Heart left ventricle (tissue), 16 donors: Measurements from ENCODE around the gene GSDMA. TPM values are rescaled to one million over a fixed set of nuclear protein-coding genes. Genes with fewer than 3 reads are reported as not detected.

ENCODE experiments used
- ATAC-seq, 4 donors: fragments of 200-7000 bp; cut with Tn5 transposase; one replicate each; pipeline ENCODE4 v1.9.1; 2020 to 2022; ENCODE audit warnings: moderate library complexity in 4 of 4, mild to moderate bottlenecking in 3 of 4, moderate number of reproducible peaks in 1 of 4
- DNase-seq, 5 donors: peaks; one replicate each; pipeline ENCODE4 v3.0.0-alpha.2; 2020
- H3K27ac ChIP-seq, 12 donors: fragments of 200-600 bp; sonication (generic) in 4 of 12; one replicate each; pipeline versions ENCODE4 v1.5.0 to v1.8.0; 2016 to 2022; ENCODE audit warnings: mild to moderate bottlenecking in 2 of 12
- H3K27me3 ChIP-seq, 9 donors: fragments of 200-600 bp; sonication (generic) in 2 of 9; one replicate each; pipeline versions ENCODE4 v1.5.1 to v1.8.0; 2016 to 2022; ENCODE audit warnings: mild to moderate bottlenecking in 3 of 9
- H3K36me3 ChIP-seq, 9 donors: fragments of 200-600 bp; sonication (generic) in 2 of 9; one replicate each; pipeline versions ENCODE4 v1.5.0 to v1.8.0; 2018 to 2022; ENCODE audit warnings: mild to moderate bottlenecking in 2 of 9
- H3K4me1 ChIP-seq, 12 donors: fragments of 200-600 bp; sonication (generic) in 4 of 12; one replicate each; pipeline versions ENCODE4 v1.5.0 to v1.8.0; 2016 to 2022; ENCODE audit warnings: mild to moderate bottlenecking in 3 of 12
- H3K4me3 ChIP-seq, 12 donors: fragments of 200-600 bp; sonication (generic) in 4 of 12; one replicate each; pipeline versions ENCODE4 v1.5.0 to v1.8.0; 2017 to 2022; ENCODE audit warnings: mild to moderate bottlenecking in 9 of 12, moderate library complexity in 4 of 12
- H3K9me3 ChIP-seq, 12 donors: fragments of 200-600 bp; sonication (generic) in 4 of 12; one replicate each; pipeline versions ENCODE4 v1.5.0 to v1.8.0; 2016 to 2022; ENCODE audit warnings: mild to moderate bottlenecking in 1 of 12
- POLR2A ChIP-seq, 2 donors: fragments of 450-650 bp; IDR thresholded peaks; one replicate each; pipeline ENCODE4 v1.6.1; 2017; ENCODE audit warnings: antibody characterized with exemption in 2 of 2, mild to moderate bottlenecking in 2 of 2, moderate library complexity in 2 of 2
- WGBS, 4 donors: extraction: QIAGEN DNeasy Blood & Tissue Kit in 2 of 4; methylation state at CpG; one replicate each; pipeline versions ENCODE4 v1.1.5 to v1.1.7; 2013 to 2018; 5-methylcytosine and 5-hydroxymethylcytosine counted together
- intact Hi-C, 10 donors: fragments of 100-400 bp; cut with DNase I; formaldehyde crosslinking; loops; one replicate each; pipeline versions ENCODE4 v1.11.1 to v1.14.2; 2022
- polyA plus RNA-seq, 2 donors: library from polyadenylated mRNA; stranded (reverse); fragments of 200-250 nt; gene quantifications; one replicate each; pipeline ENCODE4 v1.2.3, GENCODE V29; 2013
- total RNA-seq, 9 donors: library from RNA; depleted of rRNA in 2 of 9; stranded (reverse); fragments of >200 nt in 2 of 9; fragmentation: NEBNext Ultra II Directional in 3 of 9; extraction: Animal tissue kit (Norgen Biotek cat#: 25700) in 3 of 9; gene quantifications; one replicate each; pipeline versions ENCODE4 v1.1.0 to v1.2.4, GENCODE V29; 2016 to 2023
- TF ChIP-seq, protein P1 (sequence below), 12 donors: fragments of 200-600 bp; sonication (generic) in 4 of 12; IDR thresholded peaks; one replicate each; pipeline versions ENCODE4 v1.5.0 to v1.8.0; 2018 to 2022; ENCODE audit warnings: antibody characterized with exemption in 12 of 12, mild to moderate bottlenecking in 5 of 12
- donor health status: ischemic (EF 13 %, LVEDD 7.1; RV severe dilation, severe dysfunction).
- donor health status: healthy with polysubstance abuse.
- donor health status: DM: no; HTN: yes; CAD: no.
- donor health status: DM: no; HTN: no; CAD: no.
- donor health status: ischemic (EF 25% LVEDD 6.9; RV normal size, moderate dysfunction).
- donor health status: ischemic (EF 25% LVEDD 5.7; RV mildly dilated, moderate dysfunction).
- donor health status: healthy.
- donor health status: DM: yes; HTN: yes; CAD: no.
- donor health status: ischemic (EF 35%, LVEDD 5.7; RV mildly dilated, moderate dysfunction).
- donor health status: nonischemic (EF 11% LVEDD 7.7; RV severe dilation, severe dysfunction).
- donor health status: DM: yes; HTN: yes; CAD: no.
- donor health status: PGD.
- donor health status: ischemic (EF 29% LVEDD 5.4; RV normal size, mild dysfunction).
- donor health status: nonischemic (EF 23%, LVEDD 6.1; RV moderate dilation, normal function).

GSDMA gene
- total and polyA plus RNA-seq, 11 donors, result 0.08 to 3.7 (median 0.49) TPM; not detected in 3

DNA sequence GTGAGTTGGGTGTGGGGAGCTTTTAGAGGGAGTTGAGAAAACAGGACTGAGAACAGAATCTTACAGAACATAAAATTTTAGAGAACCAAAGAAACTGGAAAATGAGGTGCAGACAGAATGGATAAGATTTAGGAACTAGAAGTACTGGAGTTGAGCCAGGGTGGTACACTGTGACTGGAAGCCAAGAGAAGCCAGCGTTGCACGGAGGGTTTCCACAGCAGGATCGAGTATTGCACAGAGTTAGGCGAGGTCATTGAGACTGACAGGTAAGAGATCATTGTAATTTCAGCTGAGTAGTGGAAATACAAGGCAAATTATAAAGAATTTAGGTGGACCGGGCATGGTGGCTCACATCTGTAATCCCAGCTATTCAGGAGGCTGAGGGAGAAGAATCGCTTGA, 6.6 kb downstream of the GSDMA start:
- WGBS, 4 donors, result 76 to 88% (median 79%) methylated on average over 6 of the region's 6 CpGs
- H3K27ac ChIP-seq, result peak overlapping the region in 1 of 12 donors; percentile 69
- H3K9me3 ChIP-seq, result no peaks in the 10 kb centered on the region
- ATAC-seq (no peak), DNase-seq (no peak)
- H3K4me3 ChIP-seq, result no peak overlapping the region
- TF ChIP-seq, protein P1, sequence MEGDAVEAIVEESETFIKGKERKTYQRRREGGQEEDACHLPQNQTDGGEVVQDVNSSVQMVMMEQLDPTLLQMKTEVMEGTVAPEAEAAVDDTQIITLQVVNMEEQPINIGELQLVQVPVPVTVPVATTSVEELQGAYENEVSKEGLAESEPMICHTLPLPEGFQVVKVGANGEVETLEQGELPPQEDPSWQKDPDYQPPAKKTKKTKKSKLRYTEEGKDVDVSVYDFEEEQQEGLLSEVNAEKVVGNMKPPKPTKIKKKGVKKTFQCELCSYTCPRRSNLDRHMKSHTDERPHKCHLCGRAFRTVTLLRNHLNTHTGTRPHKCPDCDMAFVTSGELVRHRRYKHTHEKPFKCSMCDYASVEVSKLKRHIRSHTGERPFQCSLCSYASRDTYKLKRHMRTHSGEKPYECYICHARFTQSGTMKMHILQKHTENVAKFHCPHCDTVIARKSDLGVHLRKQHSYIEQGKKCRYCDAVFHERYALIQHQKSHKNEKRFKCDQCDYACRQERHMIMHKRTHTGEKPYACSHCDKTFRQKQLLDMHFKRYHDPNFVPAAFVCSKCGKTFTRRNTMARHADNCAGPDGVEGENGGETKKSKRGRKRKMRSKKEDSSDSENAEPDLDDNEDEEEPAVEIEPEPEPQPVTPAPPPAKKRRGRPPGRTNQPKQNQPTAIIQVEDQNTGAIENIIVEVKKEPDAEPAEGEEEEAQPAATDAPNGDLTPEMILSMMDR (IDR thresholded peaks at IDR 0.05), result no peak
- no peak for TF ChIP-seq POLR2A (IDR thresholded peaks at IDR 0.05)
- peaks cover 0 to 7% (median 0%) of the 10 kb centered on the region in 9 donors for H3K27me3 ChIP-seq
- peaks cover 0 to 66% (median 0%) of the 10 kb centered on the region in 12 donors for H3K4me1 ChIP-seq
- intact Hi-C loops, result no loop called here
- no peaks in the 10 kb centered on the region for H3K36me3 ChIP-seq

DNA sequence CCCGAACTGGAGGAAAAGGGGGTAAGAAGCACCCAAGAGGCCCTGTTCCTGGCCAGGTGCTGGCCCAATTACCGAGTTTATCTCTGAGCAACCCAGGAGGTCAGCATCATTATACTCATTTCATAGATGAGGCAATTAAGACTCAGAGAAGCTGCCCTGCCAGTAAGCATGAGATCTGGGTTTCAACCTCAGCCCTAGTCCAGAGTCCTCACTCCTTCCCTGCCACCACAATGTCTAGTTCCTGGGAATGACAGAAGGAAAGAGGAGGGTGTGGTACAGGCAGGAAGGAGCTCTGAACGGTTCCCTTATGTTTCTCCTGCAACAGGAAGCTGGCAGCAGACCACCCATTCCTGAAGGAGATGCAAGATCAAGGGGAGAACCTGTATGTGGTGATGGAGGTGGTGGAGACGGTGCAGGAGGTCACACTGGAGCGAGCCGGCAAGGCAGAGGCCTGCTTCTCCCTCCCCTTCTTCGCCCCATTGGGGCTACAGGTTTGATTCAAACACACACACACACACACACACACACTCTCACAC, 7.4 kb downstream of the GSDMA start:
- Histone ChIP-seq H3K4me1 (peaks cover 0 to 72% (median 0%) of the 10 kb centered on the region in 12 donors), H3K4me3 (no peak overlapping the region), H3K9me3 (no peaks in the 10 kb centered on the region), H3K36me3 (no peaks in the 10 kb centered on the region), H3K27me3 (peaks cover 0 to 8% (median 0%) of the 10 kb centered on the region in 9 donors), H3K27ac (no peak overlapping the region)
- no peak for ATAC-seq
- WGBS, 4 donors, result 51 to 62% (median 60%) methylated on average over 7 of the region's 7 CpGs
- TF ChIP-seq, protein P1 (IDR thresholded peaks at IDR 0.05), result no peak
- no peak for TF ChIP-seq POLR2A (IDR thresholded peaks at IDR 0.05)
- intact Hi-C loops, result loop anchor here in 5 of 10 donors (5.0 to 10.0 kb wide), 4 partner anchors 48 to 215 kb away; no protein-coding TSS in a partner anchor
- no peak for DNase-seq

DNA sequence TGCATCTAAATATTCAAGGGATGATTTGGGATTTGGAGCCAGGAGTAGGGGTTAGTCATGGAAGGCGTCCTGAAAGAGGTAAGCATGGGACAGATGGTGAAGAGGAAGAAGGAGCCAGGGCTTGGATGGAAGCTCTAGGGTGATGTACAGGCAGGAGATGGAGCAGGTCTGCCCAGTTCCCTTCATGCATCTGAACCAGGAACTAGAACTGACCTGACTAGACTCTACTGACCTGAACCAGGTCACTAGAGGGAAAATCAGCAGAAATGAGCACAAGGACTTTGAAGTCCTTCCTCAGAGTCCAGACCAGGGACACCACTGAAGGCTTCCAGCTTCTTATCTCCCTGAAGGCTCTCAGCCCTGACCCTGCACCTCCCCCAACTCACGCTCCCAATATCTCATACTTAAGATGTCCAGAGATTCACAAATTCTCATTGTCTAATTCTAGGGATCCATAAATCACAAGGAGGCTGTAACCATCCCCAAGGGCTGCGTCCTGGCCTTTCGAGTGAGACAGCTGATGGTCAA, 8.3 kb downstream of the GSDMA start:
- H3K36me3 ChIP-seq, result no peaks in the 10 kb centered on the region
- ATAC-seq (no peak), DNase-seq (no peak)
- H3K27me3 ChIP-seq, result peaks cover 0 to 8% (median 0%) of the 10 kb centered on the region in 9 donors
- intact Hi-C loops, result loop anchor here in 5 of 10 donors (5.0 to 10.0 kb wide), 4 partner anchors 49 to 216 kb away; no protein-coding TSS in a partner anchor
- TF ChIP-seq, protein P1 (IDR thresholded peaks at IDR 0.05), result no peak
- no peak for TF ChIP-seq POLR2A (IDR thresholded peaks at IDR 0.05)
- 84 to 90% (median 88%) methylated on average over 4 of the region's 4 CpGs for WGBS, 4 donors
- H3K27ac ChIP-seq, result peak overlapping the region in 1 of 12 donors; percentile 81
- H3K9me3 ChIP-seq, result no peaks in the 10 kb centered on the region
- peaks cover 0 to 72% (median 0%) of the 10 kb centered on the region in 12 donors for H3K4me1 ChIP-seq
- no peak overlapping the region for H3K4me3 ChIP-seq

DNA sequence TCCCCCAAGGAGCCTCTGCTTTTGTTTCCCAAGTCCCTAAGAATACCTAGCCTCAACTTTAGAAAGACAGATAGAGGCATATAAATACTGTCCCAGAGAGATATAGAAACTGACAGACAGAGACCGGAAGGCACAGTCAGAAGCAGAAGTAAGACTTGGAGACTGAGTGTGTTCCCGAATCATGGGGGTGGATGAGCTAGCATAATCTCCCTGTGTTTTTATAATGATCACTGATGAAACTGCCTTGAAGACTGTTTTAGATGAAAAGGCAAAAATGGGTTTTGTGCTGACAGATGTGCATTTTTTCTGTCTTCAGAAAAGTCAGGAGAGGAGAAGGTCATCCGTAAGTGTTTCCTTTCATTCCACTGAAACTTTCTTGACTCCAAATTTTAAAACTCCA, 9.5 kb downstream of the GSDMA start:
- WGBS, 4 donors, result 31 to 53% (median 43%) methylated on average over 3 of the region's 3 CpGs
- peaks cover 0 to 63% (median 0%) of the 10 kb centered on the region in 12 donors for H3K4me1 ChIP-seq
- ATAC-seq, result peak in 2 of 4 donors; percentile 26 to 59
- H3K9me3 ChIP-seq, result no peaks in the 10 kb centered on the region
- intact Hi-C loops, result loop anchor here in 5 of 10 donors (5.0 to 10.0 kb wide), 4 partner anchors 50 to 217 kb away; no protein-coding TSS in a partner anchor
- DNase-seq, result no peak
- TF ChIP-seq, protein P1 (IDR thresholded peaks at IDR 0.05), result no peak
- no peak for TF ChIP-seq POLR2A (IDR thresholded peaks at IDR 0.05)
- H3K27ac ChIP-seq, result peak overlapping the region in 1 of 12 donors; percentile 81
- H3K27me3 ChIP-seq, result peaks cover 0 to 11% (median 0%) of the 10 kb centered on the region in 9 donors
- no peak overlapping the region for H3K4me3 ChIP-seq
- no peaks in the 10 kb centered on the region for H3K36me3 ChIP-seq
